Measurements from ENCODE around the gene RO60.
"Not testable (repeated sequence)": the region's sequence is repeated elsewhere in the genome, so short reads cannot be mapped to it uniquely, and the experiment has no call there.

RO60 gene

GRCh38 chr1:193016788-193017187 is 42.6 kb upstream of the RO60 start:
- Histone ChIP-seq H3K4me1 (ENCODE audit: control insufficient read depth in 1 of 2, insufficient read depth in 1 of 2, low read depth in 1 of 2, low read length in 1 of 2) (peaks cover 27 to 33% of the 10 kb centered on the region in 2 experiments), H3K27ac (peak overlapping the region; percentile 34), H3K4me3 (ENCODE audit: low read depth in 1 of 2, low read length in 1 of 2) (no peak overlapping the region), H3K9me3 (no peaks in the 10 kb centered on the region), H3K27me3 (no peaks in the 10 kb centered on the region), H3K36me3 (no peaks in the 10 kb centered on the region)
- no peak for TF ChIP-seq CTCF (IDR thresholded peaks at IDR 0.05)

DNA sequence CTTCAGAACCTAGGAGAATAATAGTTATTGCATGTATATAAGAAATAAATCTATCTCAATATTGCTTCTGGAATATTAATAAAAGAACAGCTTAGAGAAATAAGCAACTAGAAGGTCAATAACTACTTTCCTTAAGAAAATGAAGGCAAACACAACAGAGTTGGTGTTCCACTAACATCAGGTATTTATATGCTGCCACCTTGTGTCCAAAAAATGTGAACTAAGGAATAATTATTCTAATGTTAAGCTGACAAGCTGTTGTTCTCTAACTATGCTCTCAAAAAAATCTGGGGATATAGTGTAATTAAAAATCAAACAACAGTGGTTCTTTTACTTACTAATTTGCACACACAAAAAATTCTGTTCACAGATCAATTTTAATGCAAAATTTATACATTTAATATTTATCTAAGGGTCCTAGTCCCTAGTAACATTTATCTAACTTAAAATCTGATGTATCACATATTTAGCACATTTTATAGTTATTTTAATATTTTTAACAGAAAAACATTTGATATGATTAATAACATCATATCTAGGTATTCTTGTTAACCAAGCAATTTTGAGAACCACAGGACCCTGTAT is 39.9 kb upstream of the RO60 start:
- no peaks in the 10 kb centered on the region for H3K9me3 ChIP-seq
- peak overlapping the region; percentile 67 for H3K27ac ChIP-seq
- H3K27me3 ChIP-seq, result no peaks in the 10 kb centered on the region
- H3K36me3 ChIP-seq, result no peaks in the 10 kb centered on the region
- H3K4me3 ChIP-seq (ENCODE audit: low read depth in 1 of 2, low read length in 1 of 2), result no peak overlapping the region
- no peak for TF ChIP-seq CTCF (IDR thresholded peaks at IDR 0.05)
- H3K4me1 ChIP-seq (ENCODE audit: control insufficient read depth in 1 of 2, insufficient read depth in 1 of 2, low read depth in 1 of 2, low read length in 1 of 2), result peaks cover 16% of the 10 kb centered on the region in 2 experiments

GRCh38 chr1:193025218-193025617 is 34.2 kb upstream of the RO60 start:
- Histone ChIP-seq H3K4me1 (ENCODE audit: control insufficient read depth in 1 of 2, insufficient read depth in 1 of 2, low read depth in 1 of 2, low read length in 1 of 2) (no peaks in the 10 kb centered on the region), H3K4me3 (ENCODE audit: low read depth in 1 of 2, low read length in 1 of 2) (no peak overlapping the region), H3K36me3 (no peaks in the 10 kb centered on the region), H3K9me3 (no peaks in the 10 kb centered on the region), H3K27me3 (no peaks in the 10 kb centered on the region), H3K27ac (no peak overlapping the region)
- no peak for TF ChIP-seq CTCF (IDR thresholded peaks at IDR 0.05)

DNA sequence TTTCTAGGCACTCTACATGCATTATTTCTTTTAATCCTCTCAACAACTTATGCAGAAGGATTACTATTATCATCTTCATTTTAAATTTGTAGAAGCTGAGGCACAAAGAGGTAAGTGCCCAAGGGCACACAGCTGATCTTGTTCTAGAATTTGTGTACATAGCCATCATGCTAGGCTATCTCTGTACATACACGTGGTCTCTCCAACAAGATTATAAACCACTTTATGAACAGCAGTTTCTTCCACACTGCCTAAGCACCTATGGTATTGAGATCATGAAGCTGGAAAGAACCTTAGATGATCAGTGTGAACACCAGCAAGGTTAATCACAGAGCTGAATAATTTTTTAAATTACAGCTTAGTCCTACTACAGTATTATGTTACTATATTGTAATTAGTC is 29.1 kb upstream of the RO60 start:
- Histone ChIP-seq H3K9me3 (no peaks in the 10 kb centered on the region), H3K27ac (no peak overlapping the region), H3K36me3 (no peaks in the 10 kb centered on the region), H3K4me1 (ENCODE audit: control insufficient read depth in 1 of 2, insufficient read depth in 1 of 2, low read depth in 1 of 2, low read length in 1 of 2) (no peaks in the 10 kb centered on the region), H3K4me3 (ENCODE audit: low read depth in 1 of 2, low read length in 1 of 2) (no peak overlapping the region), H3K27me3 (no peaks in the 10 kb centered on the region)
- TF ChIP-seq CTCF (IDR thresholded peaks at IDR 0.05), result no peak

- Histone ChIP-seq H3K4me3 (ENCODE audit: low read depth in 1 of 2, low read length in 1 of 2) (no peak overlapping the region), H3K27me3 (no peaks in the 10 kb centered on the region), H3K27ac (no peak overlapping the region), H3K36me3 (no peaks in the 10 kb centered on the region), H3K4me1 (ENCODE audit: control insufficient read depth in 1 of 2, insufficient read depth in 1 of 2, low read depth in 1 of 2, low read length in 1 of 2) (no peaks in the 10 kb centered on the region), H3K9me3 (no peaks in the 10 kb centered on the region)
- TF ChIP-seq CTCF (IDR thresholded peaks at IDR 0.05), result no peak
Observed at GRCh38 chr1:193031431-193031830, 28.0 kb upstream of the RO60 start.

DNA sequence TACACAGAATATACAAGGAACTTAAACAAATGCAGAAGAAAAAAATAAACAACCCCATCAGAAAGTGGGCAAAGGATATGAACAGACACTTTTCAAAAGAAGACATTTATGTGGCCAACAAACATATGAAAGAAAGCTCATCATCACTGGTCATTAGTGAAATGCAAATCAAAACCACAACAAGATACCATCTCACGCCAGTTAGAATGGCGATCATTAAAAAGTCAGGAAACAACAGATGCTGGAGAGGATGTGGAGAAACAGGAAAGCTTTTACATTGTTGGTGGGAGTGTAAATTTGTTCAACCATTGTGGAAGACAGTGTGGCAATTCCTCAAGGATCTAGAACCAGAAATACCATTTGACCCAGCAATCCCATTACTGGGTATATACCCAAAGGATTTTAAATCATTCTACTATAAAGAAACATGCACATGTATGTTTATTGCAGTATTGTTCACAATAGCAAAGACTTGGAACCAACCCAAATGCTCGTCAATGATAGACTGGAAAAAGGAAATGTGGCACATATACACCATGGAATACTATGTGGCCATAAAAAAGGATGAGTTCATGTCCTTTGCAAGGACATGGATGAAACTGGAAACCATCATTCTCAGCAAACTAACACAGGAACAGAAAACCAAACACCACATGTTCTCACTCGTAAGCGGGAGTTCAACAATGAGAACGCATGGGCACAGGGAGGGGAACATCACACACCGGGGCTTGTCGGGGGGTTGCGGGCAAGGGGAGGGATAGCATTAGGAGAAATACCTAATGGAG is 26.6 kb upstream of the RO60 start:
- not testable (repeated sequence) for H3K4me1 ChIP-seq (ENCODE audit: control insufficient read depth in 1 of 2, insufficient read depth in 1 of 2, low read depth in 1 of 2, low read length in 1 of 2); H3K27me3 ChIP-seq; H3K36me3 ChIP-seq; H3K4me3 ChIP-seq (ENCODE audit: low read depth in 1 of 2, low read length in 1 of 2); H3K27ac ChIP-seq; H3K9me3 ChIP-seq

Measured in neutrophil (primary cell).